Germinal center (tissue), 1 donor: ENCODE measurements around the gene METTL5.
"Not testable (repeated sequence)": the region's sequence is repeated elsewhere in the genome, so short reads cannot be mapped to it uniquely, and the experiment has no call there.

Experiments
- DNase-seq: peaks from one replicate; pipeline ENCODE4 v3.0.0; 2012; ENCODE audit warnings: mixed read lengths, low spot score

The METTL5 gene

GRCh38 chr2:169828141-169828811 is 3.6 kb upstream of the METTL5 start:
- peak; percentile 54 for DNase-seq

- DNase-seq: peak; percentile 94
These were observed 2.8 kb upstream of the METTL5 start, which contains the start of gene UBR3 for GRCh38 chr2:169827272-169828140. UBR3 (plus strand) TSS chr2:169827454; CDS start chr2:169827508, 54 bp downstream.

DNA sequence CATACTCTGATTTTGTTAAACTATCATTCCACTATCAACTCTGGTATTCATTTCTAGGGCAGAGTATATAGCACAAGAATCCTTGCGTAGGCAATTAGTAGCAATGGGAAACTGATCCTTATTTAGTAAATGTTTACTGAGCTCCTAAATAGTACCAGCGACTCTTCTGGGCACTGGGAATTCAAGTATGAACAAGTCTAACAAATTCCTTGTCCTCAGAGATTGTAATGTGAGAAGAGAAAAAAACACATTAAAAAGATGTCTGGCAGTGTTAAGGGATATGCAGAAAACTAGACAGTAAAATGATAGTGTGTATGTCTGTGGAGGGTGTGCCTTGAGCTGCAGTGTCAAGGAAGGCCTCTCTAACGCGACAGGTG is 721 bp downstream of the METTL5 start:
- peak; percentile 19 for DNase-seq

GRCh38 chr2:169822785-169823392 is 1.8 kb downstream of the METTL5 start:
- DNase-seq: no peak

DNA sequence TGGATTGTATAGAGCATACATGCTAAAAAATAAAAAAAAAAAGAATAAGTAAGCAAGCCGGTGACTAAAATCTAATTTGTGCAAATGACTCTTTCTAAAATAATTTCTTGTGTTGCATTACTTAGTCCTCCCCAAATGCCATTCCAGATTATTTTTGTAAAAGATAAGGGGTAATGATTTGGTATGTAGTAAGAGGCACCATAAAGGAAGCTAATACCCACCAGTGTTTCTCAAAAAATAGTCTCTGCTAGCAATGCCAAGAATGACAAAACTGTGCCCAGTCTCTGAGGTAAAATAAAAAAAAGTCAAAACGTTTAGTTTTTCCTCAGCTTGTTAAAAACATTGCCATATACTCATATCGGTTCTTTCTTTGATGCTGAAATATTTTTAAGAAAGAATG is 2.7 kb downstream of the METTL5 start:
- DNase-seq: no peak

GRCh38 chr2:169820101-169820500 is 4.6 kb downstream of the METTL5 start:
- not testable (repeated sequence) for DNase-seq

DNA sequence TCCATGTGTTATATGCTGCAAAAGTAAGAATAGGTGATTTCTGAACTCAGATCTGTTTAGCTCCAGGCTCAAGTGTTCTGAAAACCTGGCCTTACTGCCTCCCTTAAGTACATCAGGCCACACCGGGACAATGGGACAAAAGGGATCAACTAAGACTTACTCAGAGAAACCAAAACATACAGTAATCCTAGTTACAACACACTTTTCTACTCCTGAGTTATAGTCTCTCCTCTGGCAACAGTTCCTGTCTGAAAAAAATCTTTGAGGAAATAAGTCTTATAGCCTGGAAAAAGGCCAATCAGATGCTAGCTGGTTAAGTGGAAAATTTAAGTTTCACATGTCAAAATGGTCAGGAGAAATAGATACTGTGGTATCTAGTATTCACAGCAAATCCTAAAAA is 5.6 kb downstream of the METTL5 start:
- DNase-seq: no peak

DNA sequence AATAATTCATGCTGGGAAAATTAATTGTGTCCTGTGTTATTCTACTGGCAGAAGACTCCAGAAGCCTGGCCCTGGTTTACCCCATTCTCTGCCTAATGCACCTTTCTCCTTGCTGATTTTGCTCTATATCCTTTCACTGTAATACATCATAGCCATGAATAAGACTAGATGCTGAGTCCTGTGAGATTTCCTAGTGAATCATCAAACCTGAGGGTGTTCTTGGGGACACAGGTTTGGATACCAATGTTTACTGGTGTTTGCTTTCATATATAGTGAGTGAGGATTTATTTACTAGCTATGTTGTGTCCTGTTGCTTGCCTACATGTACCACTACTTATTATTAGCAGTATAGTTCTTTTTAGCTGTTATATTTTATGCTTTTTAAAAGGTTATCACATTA is 6.5 kb downstream of the METTL5 start:
- no peak for DNase-seq

DNA sequence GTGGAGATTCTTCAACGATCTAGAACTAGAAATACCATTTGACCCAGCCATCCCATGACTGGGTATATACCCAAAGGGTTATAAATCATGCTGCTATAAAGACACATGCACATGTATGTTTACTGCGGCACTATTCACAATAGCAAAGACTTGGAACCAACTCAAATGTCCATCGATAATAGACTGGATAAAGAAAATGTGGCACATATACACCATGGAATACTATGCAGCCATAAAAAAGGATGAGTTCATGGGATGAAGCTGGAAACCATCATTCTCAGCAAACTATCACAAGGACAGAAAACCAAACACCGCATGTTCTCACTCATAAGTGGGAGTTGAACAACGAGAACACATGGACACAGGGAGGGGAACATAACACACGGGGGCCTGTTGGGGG is 7.3 kb downstream of the METTL5 start:
- not testable (repeated sequence) for DNase-seq

GRCh38 chr2:169816961-169817360 is 7.7 kb downstream of the METTL5 start:
- DNase-seq: not testable (repeated sequence)

GRCh38 chr2:169815849-169816248 is 8.9 kb downstream of the METTL5 start:
- no peak for DNase-seq

DNA sequence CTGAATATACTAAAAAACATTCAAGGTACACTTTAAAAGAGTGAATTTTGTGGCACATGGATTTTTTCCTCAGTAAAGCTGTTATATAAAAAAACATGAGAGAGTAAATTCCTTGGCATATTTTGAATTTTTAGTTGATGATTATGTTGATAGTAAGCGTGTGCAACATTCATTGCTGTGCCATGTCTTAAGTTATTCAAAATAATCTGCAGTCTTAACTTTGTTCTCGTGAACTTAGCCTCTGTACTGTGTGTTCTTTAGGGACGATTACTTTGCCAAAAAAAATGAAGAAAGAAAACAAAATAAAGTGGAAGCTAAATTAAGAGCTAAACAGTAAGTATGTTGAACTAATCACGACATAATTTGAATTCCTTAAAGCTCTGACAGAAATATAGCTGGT is 16.5 kb downstream of the METTL5 start:
- DNase-seq: no peak

- DNase-seq: no peak
These were observed 18.1 kb downstream of the METTL5 start for GRCh38 chr2:169806586-169806985.

GRCh38 chr2:169803480-169803879 is 21.2 kb downstream of the METTL5 start:
- DNase-seq: no peak

DNA sequence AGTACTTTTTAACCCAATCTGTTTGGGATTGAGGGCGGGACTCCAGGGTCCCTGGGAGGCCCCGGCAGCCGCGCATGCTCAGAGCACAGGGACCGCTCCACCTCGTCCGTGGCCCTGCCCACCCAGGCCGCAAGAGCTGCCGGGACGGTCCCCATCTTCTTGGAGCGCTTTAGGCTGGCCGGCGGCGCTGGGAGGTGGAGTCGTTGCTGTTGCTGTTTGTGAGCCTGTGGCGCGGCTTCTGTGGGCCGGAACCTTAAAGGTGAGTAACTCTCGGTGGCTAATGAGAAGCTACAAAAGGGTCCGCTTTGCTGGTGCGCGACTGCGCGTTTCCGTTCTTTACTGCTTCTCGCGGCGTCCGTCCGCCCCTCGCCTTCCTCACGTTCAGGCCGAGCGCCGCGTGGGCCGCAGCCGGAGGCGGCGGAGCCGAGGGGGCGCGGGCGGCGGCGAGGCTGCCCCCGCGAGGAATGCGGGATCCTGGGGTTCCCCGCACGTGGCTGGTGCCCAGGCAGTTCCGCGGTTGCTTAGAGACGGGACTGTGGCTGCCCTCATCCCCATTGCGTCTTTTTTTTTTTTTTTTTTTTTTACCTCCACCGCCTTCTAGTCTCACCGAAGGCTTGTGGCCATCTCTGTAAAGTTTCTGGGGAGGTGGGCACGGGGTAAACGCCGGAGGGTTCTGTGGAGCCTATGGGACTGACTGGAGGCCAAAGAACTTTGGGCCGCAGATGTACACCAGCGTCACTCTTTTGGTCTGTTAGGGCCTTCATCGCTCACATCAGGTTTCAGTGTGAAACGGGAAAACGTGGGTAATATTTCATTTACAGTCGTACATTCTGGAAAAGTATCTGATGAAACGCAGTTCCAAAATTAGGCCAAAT is 25.8 kb downstream of the METTL5 start, which contains the start of gene SSB:
SSB (plus strand) TSS at position 154 of the 875 bp plus-strand sequence. CDS start 2,090 bp downstream, outside the sequence.
- peak; percentile 93 for DNase-seq

GRCh38 chr2:169798397-169798717 is 26.3 kb downstream of the METTL5 start:
- no peak for DNase-seq

DNA sequence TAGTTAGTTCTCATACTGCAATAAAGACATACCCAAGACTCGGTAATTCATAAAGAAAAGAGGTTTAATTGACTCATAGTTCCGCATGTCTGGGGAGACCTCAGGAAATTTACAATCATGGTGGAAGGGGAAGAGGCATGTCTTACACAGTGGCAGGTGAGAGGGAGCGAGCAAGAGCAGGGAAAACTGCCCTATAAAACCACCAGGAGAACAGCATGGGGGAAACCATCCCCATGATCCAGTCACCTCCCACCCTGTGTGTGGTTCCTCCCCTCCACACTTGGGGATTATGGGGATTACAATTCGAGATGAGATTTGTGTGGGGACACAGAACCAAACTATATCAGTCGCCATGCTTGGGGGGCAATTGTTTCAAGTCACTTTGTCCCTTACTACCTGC is 27.1 kb downstream of the METTL5 start:
- no peak for DNase-seq

GRCh38 chr2:169796441-169796840 is 28.3 kb downstream of the METTL5 start:
- no peak for DNase-seq

GRCh38 chr2:169795181-169795580 is 29.5 kb downstream of the METTL5 start:
- no peak for DNase-seq

GRCh38 chr2:169790581-169790980 is 34.1 kb downstream of the METTL5 start:
- no peak for DNase-seq

DNA sequence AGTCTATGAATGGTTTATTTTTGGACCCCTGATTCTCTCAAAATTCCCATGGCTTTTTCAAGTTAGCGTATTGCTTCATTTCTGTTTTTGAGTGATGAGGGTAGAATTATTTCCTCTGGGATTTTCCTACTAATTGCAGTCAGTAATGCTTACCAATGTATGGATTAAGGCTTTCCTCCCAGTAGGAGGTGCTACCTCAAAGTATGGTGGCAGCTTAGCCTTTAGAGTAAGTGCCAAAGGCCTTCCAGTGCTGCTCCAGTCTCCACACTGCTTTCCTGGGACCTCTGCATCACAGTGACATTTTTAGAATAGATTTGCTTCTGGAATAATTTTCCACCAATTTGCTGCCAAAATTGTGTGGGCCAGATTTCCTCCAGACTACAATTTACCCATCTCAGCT is 42.2 kb downstream of the METTL5 start:
- DNase-seq: no peak
